Erythroblast (primary cell): Measurements from ENCODE around the gene CFAP91.

Experiments
- DNase-seq, 2 experiments: peaks; one replicate each; lab custom pipeline; 2025; lab: John Stamatoyannopoulos, UW
- GATA1 ChIP-seq: IDR thresholded peaks from 2 replicates; pipeline ENCODE4 v1.6.1; 2011; ENCODE audit warnings: low read depth, mild to moderate bottlenecking, control low read depth, low read length, moderate library complexity
- POLR2A ChIP-seq: IDR thresholded peaks from 2 replicates; pipeline ENCODE4 v1.6.1; 2011; ENCODE audit warnings: mild to moderate bottlenecking, low read length

CFAP91 gene

DNA sequence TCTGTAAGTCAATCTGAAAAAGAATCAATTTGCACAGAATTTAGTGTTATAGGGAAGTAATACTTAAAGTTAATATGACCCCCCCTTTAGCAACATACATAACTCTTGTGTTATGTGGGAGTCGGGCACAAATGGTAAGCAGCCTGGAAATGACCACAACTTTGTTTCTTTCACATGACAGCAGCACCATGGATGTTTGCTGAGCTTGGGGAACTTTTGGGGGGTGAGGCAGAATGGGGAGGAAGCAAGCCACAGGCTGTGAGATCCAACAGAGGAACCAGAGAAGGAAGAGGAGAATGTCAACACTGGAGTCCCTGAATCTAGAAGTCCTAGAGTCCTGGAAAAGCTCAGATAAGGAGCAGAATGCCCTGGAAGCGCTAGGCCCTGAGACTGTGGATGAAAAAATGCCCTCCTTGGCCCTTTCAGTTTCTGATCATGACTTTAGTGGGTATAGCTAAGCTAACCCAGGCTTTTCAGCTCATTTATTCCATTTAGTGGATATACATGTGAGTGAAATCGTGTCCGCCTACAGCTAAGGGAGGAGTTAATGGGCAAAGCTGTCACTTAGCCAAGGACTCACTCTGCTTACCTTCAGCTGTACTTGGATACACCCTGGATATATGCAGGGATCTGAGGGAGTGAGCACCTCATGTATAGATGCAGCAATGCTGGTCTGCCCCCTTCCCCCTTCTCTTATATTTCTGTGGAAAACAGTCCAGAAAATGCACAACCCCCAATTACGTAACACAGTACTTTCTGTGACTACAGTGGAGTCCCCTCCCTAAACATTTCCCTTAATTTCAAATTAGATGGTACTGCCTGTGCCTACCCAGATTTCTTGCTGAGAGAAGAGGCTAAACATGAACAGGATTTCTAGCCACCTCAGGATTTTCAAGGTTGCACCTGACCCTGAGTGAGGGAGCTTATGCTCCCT lies 39.1 kb downstream of the CFAP91 start:
- no peak for DNase-seq
- no peak for TF ChIP-seq GATA1
- no peak for TF ChIP-seq POLR2A

DNA sequence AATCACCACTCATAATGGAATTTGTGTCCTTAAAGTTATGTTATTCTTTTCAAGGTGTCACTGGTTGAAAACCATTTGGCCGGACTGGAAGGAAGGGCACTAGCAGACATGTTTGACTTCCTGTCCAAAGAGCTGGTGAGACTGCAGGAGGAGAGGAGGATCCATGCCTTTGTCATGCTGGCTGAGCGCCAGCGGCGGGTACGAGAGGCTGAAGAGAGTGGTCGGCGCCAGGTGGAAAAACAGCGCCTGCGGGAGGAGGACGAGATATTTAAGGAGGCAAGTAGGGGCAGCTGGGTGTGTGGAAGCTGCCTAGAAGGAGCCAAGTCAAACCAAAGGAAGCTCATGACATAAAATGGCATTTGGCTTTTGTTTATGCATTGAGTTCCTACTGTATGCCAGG lies 41.1 kb downstream of the CFAP91 start:
- no peak for DNase-seq
- TF ChIP-seq GATA1 (no peak), POLR2A (no peak)

DNA sequence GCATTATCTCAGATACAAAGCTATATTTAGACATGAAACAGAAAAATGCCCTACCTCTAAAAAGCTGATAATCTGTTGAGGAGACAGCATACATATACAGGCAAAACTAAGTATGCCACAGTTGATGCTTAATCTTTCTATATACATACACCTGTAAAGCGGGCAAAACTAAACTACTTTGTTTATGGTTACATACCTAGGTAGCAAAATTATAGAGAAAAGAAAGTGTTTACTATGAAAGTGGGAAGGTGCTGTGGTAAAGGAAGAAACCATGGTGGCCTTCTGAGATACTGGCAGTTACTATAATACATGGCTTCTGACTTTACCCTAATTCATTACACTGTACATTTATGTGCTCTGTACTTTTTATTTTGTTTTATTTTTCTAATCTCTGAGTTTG lies 43.1 kb downstream of the CFAP91 start:
- TF ChIP-seq POLR2A: no peak
- TF ChIP-seq GATA1: no peak
- DNase-seq: no peak

DNA sequence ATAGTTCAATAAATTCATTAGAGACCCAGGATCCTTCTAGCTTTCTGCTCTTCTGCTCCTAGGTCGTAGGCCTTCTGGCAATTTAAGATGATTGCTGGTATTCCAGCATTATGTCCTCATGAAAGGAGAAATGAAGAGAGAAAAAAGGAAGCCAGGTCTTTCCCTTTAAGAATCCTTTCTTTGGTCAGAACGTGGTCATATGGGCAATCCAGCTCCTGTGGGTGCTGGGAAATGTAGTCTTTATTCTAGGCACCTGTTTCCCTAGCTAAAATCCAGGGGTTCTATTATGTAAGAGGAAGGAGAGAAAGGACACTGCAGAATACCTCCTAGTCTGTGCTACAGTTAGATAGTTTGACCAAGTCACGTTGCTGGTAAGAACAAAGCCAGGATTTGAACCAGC lies 43.6 kb downstream of the CFAP91 start:
- no peak for TF ChIP-seq GATA1
- TF ChIP-seq POLR2A: no peak
- DNase-seq: no peak

DNA sequence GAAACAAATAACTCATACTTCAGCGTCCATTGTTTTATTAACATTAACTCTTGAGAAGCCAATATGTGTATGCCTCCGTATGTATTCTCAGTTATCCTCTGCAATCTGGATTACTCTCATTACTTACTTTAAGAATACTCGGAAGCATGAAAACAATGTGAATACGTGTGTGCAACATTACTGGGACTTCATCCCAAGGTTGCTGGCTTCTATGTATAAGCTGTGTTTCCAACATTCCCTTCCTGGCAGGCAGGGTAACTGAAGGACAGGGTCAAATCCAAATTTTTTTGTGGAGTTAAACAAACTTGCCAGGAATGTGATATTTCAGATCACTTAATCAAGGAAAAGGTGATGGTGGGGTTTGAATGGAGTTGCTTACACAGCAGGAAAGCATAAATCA lies 44.5 kb downstream of the CFAP91 start:
- TF ChIP-seq POLR2A (no peak), GATA1 (no peak)
- no peak for DNase-seq

DNA sequence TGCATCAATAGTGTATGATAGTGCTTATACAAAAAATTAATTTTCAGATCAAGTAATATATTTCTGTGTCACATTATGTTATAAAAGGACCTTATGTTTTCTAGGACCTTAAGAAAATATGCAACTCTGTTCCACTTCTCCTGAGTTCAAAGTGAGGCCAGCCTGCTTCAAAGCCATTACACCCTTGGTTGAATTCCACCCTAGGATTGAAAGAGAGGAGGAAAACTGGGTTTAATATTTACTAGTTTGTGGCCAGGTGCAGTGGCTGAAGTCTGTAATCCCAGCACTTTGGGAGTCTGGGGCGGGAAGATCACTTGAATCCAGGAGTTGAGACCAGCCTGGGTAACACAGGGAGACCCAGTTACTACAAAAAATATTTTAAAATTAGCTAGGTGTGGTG lies 46.2 kb downstream of the CFAP91 start:
- no peak for DNase-seq
- TF ChIP-seq POLR2A (no peak), GATA1 (no peak)

DNA sequence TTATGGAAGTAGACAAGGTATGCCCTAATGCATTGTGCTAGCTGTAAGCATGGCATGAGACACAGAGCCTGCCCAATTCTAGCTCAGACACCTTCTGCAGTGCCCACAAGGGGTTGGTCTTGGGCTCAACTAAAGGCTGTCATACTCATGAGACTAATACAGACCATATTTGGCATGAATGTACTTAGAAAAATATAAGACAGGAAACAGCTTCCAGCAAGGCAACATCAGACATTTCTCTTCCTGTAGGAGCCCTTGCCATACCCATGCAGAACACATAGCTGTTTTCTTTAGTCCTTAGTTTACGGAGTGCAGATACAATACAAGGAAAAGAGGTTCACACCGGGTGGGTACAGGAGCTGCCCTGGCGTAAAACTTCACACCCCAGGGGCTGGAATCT lies 48.6 kb downstream of the CFAP91 start:
- DNase-seq: no peak
- no peak for TF ChIP-seq GATA1
- TF ChIP-seq POLR2A: no peak
